ENCODE data around the gene MEGF11.

GRCh38 chr15:66152650-66153049, 100.9 kb downstream of the MEGF11 start:
- TF ChIP-seq GATA2 (IDR thresholded peaks at IDR 0.05; ENCODE audit: low read depth, low read length) (no peak), GATA3 (IDR thresholded peaks at IDR 0.05; ENCODE audit: low read depth, low read length) (no peak)
